Keratinocyte (primary cell): ENCODE data around the gene ZSCAN26. TPM values are rescaled to one million over a fixed set of nuclear protein-coding genes. Genes with fewer than 3 reads are reported as not detected.

Experiments
- DNase-seq: peaks from one replicate; pipeline ENCODE4 v3.0.0-alpha.2; 2011; ENCODE audit warnings: low read depth, missing footprints, low spot score
- FAIRE-seq: peaks from 2 replicates; lab custom pipeline; 2011; peaks lifted over from hg19 to GRCh38; lab: Jason Lieb, UNC
- H2AFZ ChIP-seq: 2 replicates; pipeline ENCODE4 v1.6.0; 2012; ENCODE audit warnings: low read length, control low read depth, inconsistent platforms; ENCODE audit not compliant: control insufficient read depth
- H3K27ac ChIP-seq: 2 replicates; pipeline ENCODE4 v1.5.1; 2011; ENCODE audit warnings: low read length; ENCODE audit not compliant: control insufficient read depth, insufficient read depth
- H3K27me3 ChIP-seq: 3 replicates; pipeline ENCODE4 v1.6.0; 2011; ENCODE audit warnings: low read length; ENCODE audit not compliant: control insufficient read depth, insufficient read depth; ENCODE audit errors: extremely low read depth
- H3K36me3 ChIP-seq, 2 experiments: 2 replicates in 1 of 2; 3 replicates in 1 of 2; pipeline ENCODE4 v1.5.1; 2011; ENCODE audit warnings: low read length in 2 of 2, mild to moderate bottlenecking in 1 of 2; ENCODE audit not compliant: control insufficient read depth in 2 of 2, insufficient read depth in 2 of 2; ENCODE audit errors: extremely low read depth in 1 of 2
- H3K4me1 ChIP-seq: 3 replicates; pipeline ENCODE4 v1.5.1; 2011; ENCODE audit warnings: low read length; ENCODE audit not compliant: control insufficient read depth, insufficient read depth; ENCODE audit errors: extremely low read depth
- H3K4me2 ChIP-seq: 3 replicates; pipeline ENCODE4 v1.6.0; 2011; ENCODE audit warnings: low read depth, low read length; ENCODE audit not compliant: control insufficient read depth, insufficient read depth; ENCODE audit errors: extremely low read depth
- H3K4me3 ChIP-seq, 3 experiments: fragments of 200-600 bp in 1 of 3; sonication (generic) in 1 of 3; 2 replicates in 2 of 3; 3 replicates in 1 of 3; pipeline ENCODE4 v1.5.1; 2011 to 2016; ENCODE audit warnings: low read length in 3 of 3, mild to moderate bottlenecking in 3 of 3, control low read depth in 2 of 3, inconsistent platforms in 1 of 3, low read depth in 1 of 3, mixed read lengths in 1 of 3, mixed run types in 1 of 3, moderate library complexity in 1 of 3; ENCODE audit not compliant: control insufficient read depth in 2 of 3, insufficient read depth in 2 of 3; ENCODE audit errors: extremely low read depth in 1 of 3
- H3K79me2 ChIP-seq: 2 replicates; pipeline ENCODE4 v1.6.0; 2012; ENCODE audit warnings: low read length; ENCODE audit not compliant: control insufficient read depth, insufficient read depth
- H3K9ac ChIP-seq: 3 replicates; pipeline ENCODE4 v1.6.0; 2011; ENCODE audit warnings: low read length; ENCODE audit not compliant: control insufficient read depth, insufficient read depth; ENCODE audit errors: extremely low read depth
- H3K9me1 ChIP-seq: 3 replicates; pipeline ENCODE4 v1.6.0; 2011; ENCODE audit warnings: low read length; ENCODE audit not compliant: control insufficient read depth, insufficient read depth; ENCODE audit errors: extremely low read depth
- H3K9me3 ChIP-seq: 2 replicates; pipeline ENCODE4 v1.5.1; 2012; ENCODE audit warnings: low read depth, low read length; ENCODE audit not compliant: control insufficient read depth
- H4K20me1 ChIP-seq: 3 replicates; pipeline ENCODE4 v1.6.0; 2011; ENCODE audit warnings: low read length; ENCODE audit not compliant: control insufficient read depth, insufficient read depth; ENCODE audit errors: extremely low read depth
- EZH2 ChIP-seq: IDR thresholded peaks from one replicate; pipeline ENCODE4 v1.6.1; 2012; ENCODE audit warnings: inconsistent platforms, mild to moderate bottlenecking, low read length, moderate library complexity
- dilution Hi-C: fragments of 300-500 bp; cut with MboI; formaldehyde crosslinking; loops from one replicate; pipeline ENCODE4 v1.7.0; 2020; ENCODE audit warnings: low sequenced_read_pairs; ENCODE audit not compliant: extremely low pct_ligation_motif_present
- polyA plus RNA-seq, 5 experiments: library from polyadenylated mRNA; depleted of rRNA in 3 of 5; stranded (reverse) in 3 of 5; stranded (forward) in 1 of 5; unstranded in 1 of 5; fragments of >200 nt; gene quantifications; 1 replicate in 1 of 5; 2 replicates in 3 of 5; 3 replicates in 1 of 5; pipeline versions ENCODE4 v1.2.1 to v1.2.3, GENCODE V29; 2011 to 2012; ENCODE audit warnings: missing spikeins in 2 of 5, low read depth in 1 of 5, low replicate concordance in 1 of 5
- TF ChIP-seq, protein P1 (sequence below), 3 experiments: IDR thresholded peaks in 1 of 3; conservative IDR thresholded peaks in 1 of 3; optimal IDR thresholded peaks in 1 of 3; 2 replicates in 2 of 3; 3 replicates in 1 of 3; pipeline versions ENCODE3 to v1.5.1; 2011; ENCODE audit warnings: low read length in 3 of 3, mild to moderate bottlenecking in 3 of 3, moderate library complexity in 2 of 3, control low read depth in 1 of 3, inconsistent platforms in 1 of 3; ENCODE audit not compliant: insufficient read depth in 2 of 3; ENCODE audit errors: extremely low read depth in 1 of 3

Gene ZSCAN26
- polyA plus RNA-seq, 1 donor (not counting 4 experiments of a cell fraction or from before 2014, with no cell fraction given), result 9.8 TPM

DNA sequence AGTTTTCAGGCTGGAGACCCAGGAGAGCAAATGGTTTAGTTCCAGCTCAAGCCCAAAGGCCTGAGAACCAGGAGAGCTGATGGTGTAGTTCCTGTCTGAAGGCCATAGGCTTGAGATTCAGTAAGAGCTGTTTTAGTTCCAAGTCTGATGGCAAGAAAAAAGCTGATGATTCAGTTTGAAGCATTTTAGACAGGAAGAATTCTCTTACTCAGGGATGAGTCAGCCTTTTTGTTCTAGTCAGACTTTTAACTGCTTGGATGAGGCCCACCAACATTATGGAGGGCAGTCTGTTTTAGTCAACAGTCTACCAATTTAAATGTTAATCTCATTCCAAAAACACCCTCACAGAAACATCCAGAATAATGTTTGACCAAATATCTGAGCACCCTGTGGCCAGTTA lies 2.5 kb downstream of the ZSCAN26 start:
- H3K9me3 ChIP-seq, result no peaks in the 10 kb centered on the region
- DNase-seq (peak; percentile 63), FAIRE-seq (peak; percentile 91)
- no peak overlapping the region for H2AFZ ChIP-seq
- no peak overlapping the region for H3K9ac ChIP-seq
- peaks cover 6 to 10% of the 10 kb centered on the region in 2 experiments for H3K36me3 ChIP-seq
- peaks cover 9% of the 10 kb centered on the region for H3K4me1 ChIP-seq
- no peak overlapping the region for H3K4me3 ChIP-seq
- H3K4me2 ChIP-seq, result no peak overlapping the region
- no peaks in the 10 kb centered on the region for H4K20me1 ChIP-seq
- H3K27ac ChIP-seq, result no peak overlapping the region
- H3K79me2 ChIP-seq, result peaks cover 9% of the 10 kb centered on the region
- H3K27me3 ChIP-seq, result no peaks in the 10 kb centered on the region
- no peak for TF ChIP-seq EZH2
- TF ChIP-seq, protein P1, sequence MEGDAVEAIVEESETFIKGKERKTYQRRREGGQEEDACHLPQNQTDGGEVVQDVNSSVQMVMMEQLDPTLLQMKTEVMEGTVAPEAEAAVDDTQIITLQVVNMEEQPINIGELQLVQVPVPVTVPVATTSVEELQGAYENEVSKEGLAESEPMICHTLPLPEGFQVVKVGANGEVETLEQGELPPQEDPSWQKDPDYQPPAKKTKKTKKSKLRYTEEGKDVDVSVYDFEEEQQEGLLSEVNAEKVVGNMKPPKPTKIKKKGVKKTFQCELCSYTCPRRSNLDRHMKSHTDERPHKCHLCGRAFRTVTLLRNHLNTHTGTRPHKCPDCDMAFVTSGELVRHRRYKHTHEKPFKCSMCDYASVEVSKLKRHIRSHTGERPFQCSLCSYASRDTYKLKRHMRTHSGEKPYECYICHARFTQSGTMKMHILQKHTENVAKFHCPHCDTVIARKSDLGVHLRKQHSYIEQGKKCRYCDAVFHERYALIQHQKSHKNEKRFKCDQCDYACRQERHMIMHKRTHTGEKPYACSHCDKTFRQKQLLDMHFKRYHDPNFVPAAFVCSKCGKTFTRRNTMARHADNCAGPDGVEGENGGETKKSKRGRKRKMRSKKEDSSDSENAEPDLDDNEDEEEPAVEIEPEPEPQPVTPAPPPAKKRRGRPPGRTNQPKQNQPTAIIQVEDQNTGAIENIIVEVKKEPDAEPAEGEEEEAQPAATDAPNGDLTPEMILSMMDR (optimal IDR thresholded peaks at IDR 0.05 in 1 of 3, IDR thresholded peaks at IDR 0.05 in 1 of 3, conservative IDR thresholded peaks at IDR 0.05 in 1 of 3; ENCODE audit: extremely low read depth in 1 of 3, insufficient read depth in 2 of 3, low read length in 3 of 3), result no peak
- no peaks in the 10 kb centered on the region for H3K9me1 ChIP-seq
- dilution Hi-C loops, result no loop called here

DNA sequence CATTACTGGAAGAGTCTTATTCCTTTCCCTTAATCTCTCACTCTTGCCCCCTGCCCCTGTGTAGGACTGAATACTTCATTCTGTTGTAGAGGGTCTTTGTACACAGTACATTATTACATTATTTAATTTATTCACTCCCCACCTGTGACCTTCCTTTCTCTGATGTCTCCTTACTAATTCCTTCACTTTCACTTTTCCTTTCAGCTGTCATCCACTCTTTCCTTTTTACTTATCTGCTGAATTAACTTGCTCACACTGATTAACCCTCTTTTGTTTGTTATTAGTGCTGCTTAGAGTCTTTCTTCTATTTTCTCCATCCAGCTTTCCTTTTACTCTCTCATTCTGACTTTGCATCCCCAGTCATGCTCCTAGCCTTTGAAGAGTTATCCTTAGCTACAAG lies 7.9 kb downstream of the ZSCAN26 start:
- Histone ChIP-seq H3K4me2 (no peak overlapping the region), H3K9ac (no peak overlapping the region), H3K79me2 (peaks cover 3% of the 10 kb centered on the region), H3K9me3 (no peaks in the 10 kb centered on the region), H3K4me1 (no peaks in the 10 kb centered on the region), H3K27me3 (no peaks in the 10 kb centered on the region), H3K4me3 (no peak overlapping the region), H3K36me3 (peaks cover 7 to 19% of the 10 kb centered on the region in 2 experiments), H4K20me1 (no peaks in the 10 kb centered on the region), H3K9me1 (no peaks in the 10 kb centered on the region), H2AFZ (no peak overlapping the region), H3K27ac (no peak overlapping the region)
- dilution Hi-C loops, result no loop called here
- no peak for FAIRE-seq
- DNase-seq, result no peak
- TF ChIP-seq, protein P1 (optimal IDR thresholded peaks at IDR 0.05 in 1 of 3, IDR thresholded peaks at IDR 0.05 in 1 of 3, conservative IDR thresholded peaks at IDR 0.05 in 1 of 3; ENCODE audit: extremely low read depth in 1 of 3, insufficient read depth in 2 of 3, low read length in 3 of 3), result no peak
- no peak for TF ChIP-seq EZH2
